Measurements from ENCODE around the gene PDE8B.

DNA sequence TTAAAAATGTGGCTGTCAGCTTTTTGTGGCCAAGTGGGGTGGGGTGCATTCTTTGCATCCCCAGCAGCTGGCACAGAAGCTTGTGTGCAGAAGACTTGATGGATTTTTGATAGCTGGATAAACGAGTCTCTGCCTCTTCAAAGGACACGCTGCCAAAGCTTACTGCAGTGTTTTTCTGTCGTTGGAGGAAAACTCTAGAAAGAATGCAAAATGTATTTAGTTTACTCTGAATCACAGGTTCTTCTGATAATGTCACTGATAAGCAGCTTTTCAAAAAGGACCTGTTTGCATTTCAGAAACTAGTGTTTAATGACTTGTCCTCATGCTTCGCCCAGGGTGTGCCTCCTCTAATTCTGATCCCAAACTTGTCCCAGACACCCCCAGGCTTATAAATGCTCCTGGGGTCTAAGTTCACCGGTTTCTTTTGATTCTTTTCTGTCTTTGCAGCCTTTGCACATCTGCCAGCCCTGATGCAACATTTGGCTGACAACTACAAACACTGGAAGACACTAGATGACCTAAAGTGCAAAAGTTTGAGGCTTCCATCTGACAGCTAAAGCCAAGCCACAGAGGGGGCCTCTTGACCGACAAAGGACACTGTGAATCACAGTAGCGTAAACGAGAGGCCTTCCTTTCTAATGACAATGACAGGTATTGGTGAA is 215.6 kb downstream of the PDE8B start:
- no peak for TF ChIP-seq EZH2 (IDR thresholded peaks at IDR 0.05; ENCODE audit: borderline replicate concordance, insufficient read depth, low read depth, low read length, poor library complexity, severe bottlenecking)
- TF ChIP-seq, protein P1, sequence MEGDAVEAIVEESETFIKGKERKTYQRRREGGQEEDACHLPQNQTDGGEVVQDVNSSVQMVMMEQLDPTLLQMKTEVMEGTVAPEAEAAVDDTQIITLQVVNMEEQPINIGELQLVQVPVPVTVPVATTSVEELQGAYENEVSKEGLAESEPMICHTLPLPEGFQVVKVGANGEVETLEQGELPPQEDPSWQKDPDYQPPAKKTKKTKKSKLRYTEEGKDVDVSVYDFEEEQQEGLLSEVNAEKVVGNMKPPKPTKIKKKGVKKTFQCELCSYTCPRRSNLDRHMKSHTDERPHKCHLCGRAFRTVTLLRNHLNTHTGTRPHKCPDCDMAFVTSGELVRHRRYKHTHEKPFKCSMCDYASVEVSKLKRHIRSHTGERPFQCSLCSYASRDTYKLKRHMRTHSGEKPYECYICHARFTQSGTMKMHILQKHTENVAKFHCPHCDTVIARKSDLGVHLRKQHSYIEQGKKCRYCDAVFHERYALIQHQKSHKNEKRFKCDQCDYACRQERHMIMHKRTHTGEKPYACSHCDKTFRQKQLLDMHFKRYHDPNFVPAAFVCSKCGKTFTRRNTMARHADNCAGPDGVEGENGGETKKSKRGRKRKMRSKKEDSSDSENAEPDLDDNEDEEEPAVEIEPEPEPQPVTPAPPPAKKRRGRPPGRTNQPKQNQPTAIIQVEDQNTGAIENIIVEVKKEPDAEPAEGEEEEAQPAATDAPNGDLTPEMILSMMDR (IDR thresholded peaks at IDR 0.05), result no peak
